Activated T-cell treated with anti-CD3 and anti-CD28 coated beads, Interleukin-2, amount 50 U/mL, for 24 hours (primary cell): ENCODE results near the gene MSI2.

Experiments used
- DNase-seq: peaks from one replicate; pipeline ENCODE4 v3.0.0-alpha.2; 2020
- H3K27ac Mint-ChIP-seq: 2 replicates; pipeline ENCODE4 v1.8.0; 2020; ENCODE audit warnings: mild to moderate bottlenecking, mixed read lengths
- H3K27me3 Mint-ChIP-seq: 2 replicates; pipeline ENCODE4 v1.8.0; 2020; ENCODE audit warnings: mixed read lengths
- H3K36me3 Mint-ChIP-seq: 2 replicates; pipeline ENCODE4 v1.8.0; 2020; ENCODE audit warnings: low read depth, mixed read lengths
- H3K4me1 Mint-ChIP-seq: 2 replicates; pipeline ENCODE4 v1.8.0; 2020; ENCODE audit warnings: low read depth, mixed read lengths
- H3K4me3 Mint-ChIP-seq: 2 replicates; pipeline ENCODE4 v1.8.0; 2020; ENCODE audit warnings: mild to moderate bottlenecking, moderate library complexity, mixed read lengths
- H3K9me3 Mint-ChIP-seq: 2 replicates; pipeline ENCODE4 v1.8.0; 2020; ENCODE audit warnings: mixed read lengths

MSI2 gene

GRCh38 chr17:57420734-57421717 lies 164.7 kb downstream of the MSI2 start:
- Mint-ChIP-seq H3K27me3 (no peaks in the 10 kb centered on the region), H3K9me3 (no peaks in the 10 kb centered on the region), H3K4me3 (no peak overlapping the region), H3K4me1 (peaks cover 71% of the 10 kb centered on the region), H3K36me3 (peaks cover 27% of the 10 kb centered on the region), H3K27ac (no peak overlapping the region)
- DNase-seq: no peak

- H3K27me3 Mint-ChIP-seq: no peaks in the 10 kb centered on the region
- DNase-seq: no peak
- no peak overlapping the region for H3K4me3 Mint-ChIP-seq
- H3K9me3 Mint-ChIP-seq: no peaks in the 10 kb centered on the region
- H3K4me1 Mint-ChIP-seq: peaks cover 77% of the 10 kb centered on the region
- peak overlapping the region; percentile 78 for H3K27ac Mint-ChIP-seq
- H3K36me3 Mint-ChIP-seq: peaks cover 24% of the 10 kb centered on the region
Observed at GRCh38 chr17:57422574-57423164, 166.3 kb downstream of the MSI2 start.

GRCh38 chr17:57423541-57423940 lies 167.2 kb downstream of the MSI2 start:
- no peak overlapping the region for H3K27ac Mint-ChIP-seq
- H3K36me3 Mint-ChIP-seq: peaks cover 24% of the 10 kb centered on the region
- H3K4me1 Mint-ChIP-seq: peaks cover 72% of the 10 kb centered on the region
- DNase-seq: no peak
- no peak overlapping the region for H3K4me3 Mint-ChIP-seq
- no peaks in the 10 kb centered on the region for H3K27me3 Mint-ChIP-seq
- H3K9me3 Mint-ChIP-seq: no peaks in the 10 kb centered on the region

- Mint-ChIP-seq H3K4me3 (no peak overlapping the region), H3K27ac (no peak overlapping the region), H3K27me3 (no peaks in the 10 kb centered on the region), H3K4me1 (peaks cover 66% of the 10 kb centered on the region), H3K36me3 (peaks cover 24% of the 10 kb centered on the region), H3K9me3 (no peaks in the 10 kb centered on the region)
- no peak for DNase-seq
Observed at GRCh38 chr17:57424273-57424672, 167.9 kb downstream of the MSI2 start.

GRCh38 chr17:57424777-57425188 lies 168.5 kb downstream of the MSI2 start:
- H3K4me1 Mint-ChIP-seq: peaks cover 66% of the 10 kb centered on the region
- no peak overlapping the region for H3K4me3 Mint-ChIP-seq
- DNase-seq: no peak
- H3K27ac Mint-ChIP-seq: no peak overlapping the region
- peaks cover 25% of the 10 kb centered on the region for H3K36me3 Mint-ChIP-seq
- H3K9me3 Mint-ChIP-seq: no peaks in the 10 kb centered on the region
- no peaks in the 10 kb centered on the region for H3K27me3 Mint-ChIP-seq

GRCh38 chr17:57425431-57425830 lies 169.1 kb downstream of the MSI2 start:
- Mint-ChIP-seq H3K9me3 (no peaks in the 10 kb centered on the region), H3K27me3 (no peaks in the 10 kb centered on the region), H3K4me3 (no peak overlapping the region), H3K27ac (no peak overlapping the region), H3K4me1 (peaks cover 63% of the 10 kb centered on the region), H3K36me3 (peaks cover 21% of the 10 kb centered on the region)
- no peak for DNase-seq

GRCh38 chr17:57425903-57426880 lies 169.9 kb downstream of the MSI2 start:
- no peaks in the 10 kb centered on the region for H3K27me3 Mint-ChIP-seq
- peak overlapping the region; percentile 13 for H3K4me3 Mint-ChIP-seq
- peaks cover 15% of the 10 kb centered on the region for H3K36me3 Mint-ChIP-seq
- no peak for DNase-seq
- H3K4me1 Mint-ChIP-seq: peaks cover 62% of the 10 kb centered on the region
- peak overlapping the region; percentile 50 for H3K27ac Mint-ChIP-seq
- no peaks in the 10 kb centered on the region for H3K9me3 Mint-ChIP-seq

GRCh38 chr17:57429966-57430365 lies 173.6 kb downstream of the MSI2 start:
- Mint-ChIP-seq H3K4me1 (peaks cover 44% of the 10 kb centered on the region), H3K27me3 (no peaks in the 10 kb centered on the region), H3K4me3 (no peak overlapping the region), H3K9me3 (no peaks in the 10 kb centered on the region), H3K36me3 (peaks cover 1% of the 10 kb centered on the region), H3K27ac (no peak overlapping the region)
- no peak for DNase-seq

- Mint-ChIP-seq H3K9me3 (no peaks in the 10 kb centered on the region), H3K4me3 (no peak overlapping the region), H3K4me1 (peaks cover 40% of the 10 kb centered on the region), H3K27ac (no peak overlapping the region), H3K27me3 (no peaks in the 10 kb centered on the region), H3K36me3 (peaks cover 6% of the 10 kb centered on the region)
- no peak for DNase-seq
Observed at GRCh38 chr17:57431415-57431814, 175.1 kb downstream of the MSI2 start.

GRCh38 chr17:57432507-57433277 lies 176.4 kb downstream of the MSI2 start:
- Mint-ChIP-seq H3K27me3 (no peaks in the 10 kb centered on the region), H3K9me3 (no peaks in the 10 kb centered on the region), H3K36me3 (peaks cover 11% of the 10 kb centered on the region), H3K27ac (no peak overlapping the region), H3K4me3 (no peak overlapping the region), H3K4me1 (peaks cover 41% of the 10 kb centered on the region)
- no peak for DNase-seq

- peaks cover 11% of the 10 kb centered on the region for H3K36me3 Mint-ChIP-seq
- H3K27ac Mint-ChIP-seq: no peak overlapping the region
- H3K4me3 Mint-ChIP-seq: no peak overlapping the region
- DNase-seq: no peak
- peaks cover 44% of the 10 kb centered on the region for H3K4me1 Mint-ChIP-seq
- no peaks in the 10 kb centered on the region for H3K9me3 Mint-ChIP-seq
- H3K27me3 Mint-ChIP-seq: no peaks in the 10 kb centered on the region
Observed at GRCh38 chr17:57433452-57433851, 177.1 kb downstream of the MSI2 start.

- H3K27me3 Mint-ChIP-seq: no peaks in the 10 kb centered on the region
- H3K4me1 Mint-ChIP-seq: peaks cover 51% of the 10 kb centered on the region
- no peak for DNase-seq
- H3K4me3 Mint-ChIP-seq: no peak overlapping the region
- no peaks in the 10 kb centered on the region for H3K9me3 Mint-ChIP-seq
- peaks cover 11% of the 10 kb centered on the region for H3K36me3 Mint-ChIP-seq
- H3K27ac Mint-ChIP-seq: no peak overlapping the region
Observed at GRCh38 chr17:57434361-57434760, 178.0 kb downstream of the MSI2 start.

GRCh38 chr17:57436565-57436964 lies 180.2 kb downstream of the MSI2 start:
- Mint-ChIP-seq H3K9me3 (no peaks in the 10 kb centered on the region), H3K4me3 (no peak overlapping the region), H3K4me1 (peaks cover 57% of the 10 kb centered on the region), H3K27ac (no peak overlapping the region), H3K36me3 (peaks cover 10% of the 10 kb centered on the region), H3K27me3 (no peaks in the 10 kb centered on the region)
- no peak for DNase-seq
